Iris pigment epithelial cell (primary cell): Measurements from ENCODE around the gene GPR146.
"Not testable (repeated sequence)": the region's sequence is repeated elsewhere in the genome, so short reads cannot be mapped to it uniquely, and the experiment has no call there.

Source experiments
- DNase-seq: peaks from one replicate; pipeline ENCODE4 v3.0.0-alpha.2; 2011; ENCODE audit warnings: low read depth

Gene GPR146

GRCh38 chr7:1044189-1045068 lies at the start of gene GPR146:
TSS of gene GPR146 (plus strand) at chr7:1044546. CDS start at chr7:1057516, 12,970 bp downstream.
- peak; percentile 96 for DNase-seq

GRCh38 chr7:994592-995308 lies 49.6 kb upstream of the GPR146 start:
- DNase-seq, result no peak

GRCh38 chr7:995571-995970 lies 48.8 kb upstream of the GPR146 start:
- DNase-seq, result no peak

GRCh38 chr7:996079-996872 lies 48.1 kb upstream of the GPR146 start:
- DNase-seq, result no peak

GRCh38 chr7:997404-998395 lies 46.6 kb upstream of the GPR146 start:
- DNase-seq, result peak; percentile 19

GRCh38 chr7:999149-999879 lies 45.0 kb upstream of the GPR146 start:
- no peak for DNase-seq

GRCh38 chr7:999941-1000935 lies 44.1 kb upstream of the GPR146 start:
- no peak for DNase-seq

GRCh38 chr7:1001069-1001770 lies 43.1 kb upstream of the GPR146 start:
- not testable (repeated sequence) for DNase-seq

GRCh38 chr7:1002026-1002425 lies 42.3 kb upstream of the GPR146 start:
- DNase-seq, result not testable (repeated sequence)

GRCh38 chr7:1002445-1002844 lies 41.9 kb upstream of the GPR146 start:
- not testable (repeated sequence) for DNase-seq

GRCh38 chr7:1004018-1004852 lies 40.1 kb upstream of the GPR146 start:
- DNase-seq, result no peak

- no peak for DNase-seq
These were observed 39.0 kb upstream of the GPR146 start for GRCh38 chr7:1005303-1005702.

GRCh38 chr7:1007901-1008300 lies 36.4 kb upstream of the GPR146 start:
- no peak for DNase-seq

GRCh38 chr7:1008733-1009363 lies 35.5 kb upstream of the GPR146 start:
- no peak for DNase-seq

GRCh38 chr7:1009747-1010146 lies 34.6 kb upstream of the GPR146 start:
- no peak for DNase-seq

GRCh38 chr7:1010226-1010625 lies 34.1 kb upstream of the GPR146 start:
- DNase-seq, result no peak
